Mesodermal cell (in vitro differentiated cells): ENCODE results near the gene GPR171.

Experiments
- H3K27ac ChIP-seq: 2 replicates; pipeline ENCODE4 v1.7.0; 2013; ENCODE audit warnings: mild to moderate bottlenecking, low read depth, low read length, moderate library complexity; ENCODE audit not compliant: severe bottlenecking
- H3K36me3 ChIP-seq: 2 replicates; pipeline ENCODE4 v1.7.1; 2013; ENCODE audit warnings: mild to moderate bottlenecking, low read length, moderate library complexity; ENCODE audit not compliant: control insufficient read depth, insufficient read depth
- H3K4me1 ChIP-seq: one replicate; pipeline ENCODE4 v1.7.1; 2013; ENCODE audit warnings: mild to moderate bottlenecking, low read length; ENCODE audit not compliant: insufficient read depth, control insufficient read depth, poor library complexity, severe bottlenecking
- H3K4me3 ChIP-seq: 2 replicates; pipeline ENCODE4 v1.7.0; 2013; ENCODE audit warnings: low read length, control low read depth, mild to moderate bottlenecking; ENCODE audit not compliant: insufficient read depth, poor library complexity, severe bottlenecking; ENCODE audit errors: extremely low read depth
- H3K9me3 ChIP-seq: 2 replicates; pipeline ENCODE4 v1.7.1; 2013; ENCODE audit warnings: mild to moderate bottlenecking, low read length, moderate library complexity; ENCODE audit not compliant: control insufficient read depth
- WGBS, 2 experiments: methylation state at CpG; one replicate each; pipeline ENCODE4 v1.1.5; 2013; ENCODE audit warnings: missing lambda C conversion rate in 2 of 2; ENCODE audit not compliant: insufficient coverage in 2 of 2; 5-methylcytosine and 5-hydroxymethylcytosine counted together

The GPR171 gene

GRCh38 chr3:151227807-151228665 is 25.0 kb upstream of the GPR171 start:
- H3K27ac ChIP-seq, result peak overlapping the region; percentile 96
- WGBS, 2 experiments, result 57 to 65% methylated on average over 3 to 6 of the region's 9 CpGs

GRCh38 chr3:151227266-151227806 is 24.3 kb upstream of the GPR171 start:
- peaks cover 43% of the 10 kb centered on the region for H3K4me1 ChIP-seq
- H3K27ac ChIP-seq, result peak overlapping the region; percentile 96
- H3K36me3 ChIP-seq, result no peaks in the 10 kb centered on the region
- H3K4me3 ChIP-seq, result no peak overlapping the region
- H3K9me3 ChIP-seq, result peaks cover 9% of the 10 kb centered on the region
- 80 to 100% methylated on average over 1 of the region's 6 CpGs for WGBS, 2 experiments

More at GRCh38 chr3:151227807-151228665, 25.0 kb upstream of the GPR171 start:
- H3K36me3 ChIP-seq, result no peaks in the 10 kb centered on the region
- peaks cover 4% of the 10 kb centered on the region for H3K9me3 ChIP-seq
- peaks cover 43% of the 10 kb centered on the region for H3K4me1 ChIP-seq
- no peak overlapping the region for H3K4me3 ChIP-seq

DNA sequence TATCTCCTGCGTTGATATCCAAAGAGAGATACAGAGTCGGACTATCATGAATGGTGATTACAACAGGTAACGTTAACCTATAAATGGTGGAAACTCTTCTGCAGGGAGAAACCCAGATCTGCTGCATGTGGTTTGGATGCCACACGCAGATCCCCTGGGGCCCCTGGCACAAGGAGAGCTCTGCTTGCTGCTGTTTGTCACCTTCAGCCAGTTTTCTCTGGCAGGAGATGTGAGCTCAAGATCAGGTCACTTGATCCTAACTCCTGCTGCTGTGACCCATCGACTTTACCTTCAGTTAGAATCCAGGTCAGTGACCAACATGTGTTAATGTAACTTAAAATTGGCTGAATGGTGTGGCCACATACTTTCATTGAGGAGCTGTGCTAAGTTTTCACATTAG is 23.8 kb upstream of the GPR171 start:
- Histone ChIP-seq H3K27ac (no peak overlapping the region), H3K36me3 (no peaks in the 10 kb centered on the region), H3K9me3 (peaks cover 9% of the 10 kb centered on the region), H3K4me3 (no peak overlapping the region), H3K4me1 (peaks cover 43% of the 10 kb centered on the region)
- WGBS, 2 experiments, result 84 to 97% methylated on average over 3 to 4 of the region's 5 CpGs

DNA sequence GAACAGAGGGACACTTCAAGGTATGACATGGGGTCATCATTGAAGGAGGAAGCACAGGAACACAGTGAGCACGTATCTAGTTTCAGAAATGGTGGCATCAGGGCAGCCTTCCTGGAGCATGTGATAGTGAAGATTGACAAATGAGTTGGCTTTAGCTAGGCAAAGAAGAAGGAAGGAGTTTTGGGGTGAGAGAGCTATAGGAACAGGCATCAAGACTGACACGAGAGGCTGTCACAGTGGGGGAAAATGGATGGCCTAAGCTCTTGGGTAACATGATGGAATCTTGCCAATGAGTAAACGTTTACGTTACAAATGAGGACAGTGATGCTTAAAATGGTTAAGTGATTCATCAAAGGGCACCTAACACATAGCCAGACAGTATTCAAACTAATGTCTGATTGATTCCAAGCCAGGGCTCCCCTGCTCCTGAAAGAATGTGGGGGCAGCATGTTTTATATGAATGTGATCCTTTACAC is 23.1 kb upstream of the GPR171 start:
- Histone ChIP-seq H3K9me3 (peaks cover 13% of the 10 kb centered on the region), H3K4me1 (peaks cover 43% of the 10 kb centered on the region), H3K36me3 (no peaks in the 10 kb centered on the region), H3K27ac (peak overlapping the region; percentile 68), H3K4me3 (no peak overlapping the region)
- WGBS, 2 experiments, result 71 to 79% methylated on average over 2 of the region's 4 CpGs

GRCh38 chr3:151225040-151225975 is 22.3 kb upstream of the GPR171 start:
- WGBS, 2 experiments, result 74 to 79% methylated on average over 7 to 8 of the region's 9 CpGs
- peak overlapping the region; percentile 68 for H3K27ac ChIP-seq
- H3K36me3 ChIP-seq, result peaks cover 4% of the 10 kb centered on the region

GRCh38 chr3:151224268-151224866 is 21.4 kb upstream of the GPR171 start:
- peaks cover 4% of the 10 kb centered on the region for H3K36me3 ChIP-seq
- peaks cover 38% of the 10 kb centered on the region for H3K4me1 ChIP-seq
- H3K4me3 ChIP-seq, result no peak overlapping the region
- WGBS, 2 experiments, result 50 to 60% methylated on average over 1 of the region's 4 CpGs
- peaks cover 14% of the 10 kb centered on the region for H3K9me3 ChIP-seq
- no peak overlapping the region for H3K27ac ChIP-seq

More at GRCh38 chr3:151225040-151225975, 22.3 kb upstream of the GPR171 start:
- Histone ChIP-seq H3K9me3 (peaks cover 14% of the 10 kb centered on the region), H3K4me1 (peaks cover 43% of the 10 kb centered on the region), H3K4me3 (no peak overlapping the region)

DNA sequence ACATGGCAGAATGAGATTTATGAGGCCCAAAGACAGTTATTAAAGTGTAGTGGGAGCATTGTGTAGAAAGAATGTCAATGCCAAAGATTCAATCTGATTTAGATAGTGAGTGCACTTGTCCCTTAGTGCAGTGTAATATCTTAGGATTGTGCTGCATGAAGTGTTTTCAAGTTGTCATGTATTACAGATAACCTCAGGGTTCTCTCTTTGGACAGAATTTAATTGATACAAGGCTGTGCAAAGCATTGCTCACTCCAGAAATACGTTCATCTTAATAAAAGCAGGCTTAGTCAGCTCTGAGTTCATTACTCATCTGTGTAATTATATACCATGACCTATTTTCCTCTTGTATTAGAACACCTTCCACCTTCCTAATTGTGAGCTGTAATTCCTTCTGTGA is 16.0 kb upstream of the GPR171 start:
- 83% methylated on average over 1 of the region's 1 CpG; no CpG with 5 or more reads in 1 of the 2 experiments for WGBS, 2 experiments
- Histone ChIP-seq H3K9me3 (peaks cover 14% of the 10 kb centered on the region), H3K4me3 (no peak overlapping the region), H3K27ac (no peak overlapping the region), H3K4me1 (peaks cover 18% of the 10 kb centered on the region), H3K36me3 (peaks cover 4% of the 10 kb centered on the region)

GRCh38 chr3:151218136-151218535 is 15.1 kb upstream of the GPR171 start:
- peaks cover 10% of the 10 kb centered on the region for H3K9me3 ChIP-seq
- H3K4me1 ChIP-seq, result peaks cover 18% of the 10 kb centered on the region
- no peak overlapping the region for H3K4me3 ChIP-seq
- no peak overlapping the region for H3K27ac ChIP-seq
- WGBS, 2 experiments, result no CpG with 5 or more reads among the region's 1 CpG
- H3K36me3 ChIP-seq, result peaks cover 4% of the 10 kb centered on the region

DNA sequence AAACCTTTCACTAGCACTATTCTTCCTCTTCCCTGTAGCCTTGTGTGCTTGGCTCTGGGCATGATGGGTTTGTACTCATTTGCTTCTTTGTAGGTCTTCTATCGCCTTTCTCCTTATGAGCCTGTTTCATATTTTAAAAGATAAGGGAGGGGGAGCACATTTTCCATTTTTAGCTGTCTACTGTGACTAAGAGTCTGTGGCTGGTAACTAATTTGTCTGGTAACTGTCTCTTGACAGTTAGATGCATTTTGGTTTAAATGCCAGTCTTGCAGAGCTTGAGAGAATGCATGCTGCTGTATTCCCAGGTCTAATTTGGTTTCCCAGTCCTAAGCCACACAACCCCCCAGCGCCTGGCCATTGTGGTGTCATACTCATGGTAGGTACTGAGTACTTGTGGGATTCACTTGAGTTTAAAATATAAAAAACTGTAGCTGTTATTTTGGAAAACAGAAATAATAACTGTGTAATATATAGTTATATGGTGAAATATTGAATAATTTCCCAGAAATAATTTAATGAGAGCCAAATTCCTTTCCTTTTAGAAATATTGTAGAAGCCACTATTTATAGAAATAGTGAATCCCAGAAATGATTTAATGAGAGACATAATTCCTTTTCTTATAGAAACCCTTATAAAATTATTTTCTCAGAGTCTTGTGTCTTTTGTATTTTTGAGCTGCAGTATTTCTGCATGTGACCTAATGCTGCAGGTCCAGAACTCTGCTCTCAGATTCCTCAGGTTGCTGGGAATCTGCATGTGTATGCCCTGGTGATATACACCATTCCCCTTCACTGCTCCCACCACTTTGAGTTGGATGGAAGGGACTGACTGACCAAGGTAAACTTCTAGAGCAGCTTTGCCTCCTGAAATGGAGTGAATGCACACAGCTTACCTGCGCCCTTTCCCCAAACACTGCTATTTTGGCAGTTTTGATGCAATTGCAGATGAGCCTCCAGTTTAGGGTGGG is 13.9 kb upstream of the GPR171 start:
- Histone ChIP-seq H3K4me1 (peaks cover 18% of the 10 kb centered on the region), H3K4me3 (no peak overlapping the region), H3K9me3 (peaks cover 5% of the 10 kb centered on the region), H3K27ac (peak overlapping the region; percentile 73), H3K36me3 (peaks cover 4% of the 10 kb centered on the region)
- WGBS, 2 experiments, result 100% methylated on average over 1 of the region's 3 CpGs; no CpG with 5 or more reads in 1 of the 2 experiments
